Measurements from ENCODE around the gene CLASP1. TPM values are rescaled to one million over a fixed set of nuclear protein-coding genes. Genes with fewer than 3 reads are reported as not detected.
A peak's percentile ranks its signal among the peaks of the same experiment; 100 is the strongest.

The CLASP1 gene
- total RNA-seq, 1 experiment from 2014 or later = 81.9 TPM

DNA sequence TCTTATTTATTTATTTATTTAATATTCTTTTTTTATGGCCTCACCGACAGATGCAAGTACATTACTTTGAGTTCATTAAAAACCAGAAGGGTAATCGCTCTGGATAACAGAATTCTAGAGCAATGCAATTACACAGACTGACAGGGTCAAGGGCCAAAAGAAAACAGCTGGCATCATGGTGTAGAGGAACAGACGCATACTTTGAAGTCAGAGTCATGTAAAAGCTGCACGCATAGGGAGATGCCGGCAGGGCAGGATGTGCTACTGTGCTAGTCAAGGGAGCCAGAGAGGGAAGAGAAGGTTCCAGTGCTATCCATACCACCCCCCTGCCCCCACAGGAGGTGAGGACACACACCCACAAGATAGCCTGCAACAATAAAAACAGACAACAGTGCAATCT is 249.1 kb downstream of the CLASP1 start:
- Mint-ChIP-seq H3K4me3 (ENCODE audit: unreplicated experiment) (no peak overlapping the region), H3K27ac (ENCODE audit: low read depth, unreplicated experiment) (no peak overlapping the region), H3K9me3 (ENCODE audit: unreplicated experiment) (no peaks in the 10 kb centered on the region), H3K4me1 (ENCODE audit: insufficient read depth, unreplicated experiment) (no peaks in the 10 kb centered on the region), H3K27me3 (ENCODE audit: insufficient read depth, unreplicated experiment) (no peaks in the 10 kb centered on the region), H3K36me3 (ENCODE audit: insufficient read depth, unreplicated experiment) (peaks cover 85% of the 10 kb centered on the region)
- intact Hi-C loops (cut with micrococcal nuclease) = loop anchor here (5.0 kb wide), 2 partner anchors 102 to 347 kb away; no protein-coding TSS in a partner anchor
- TF ChIP-seq, protein P1, sequence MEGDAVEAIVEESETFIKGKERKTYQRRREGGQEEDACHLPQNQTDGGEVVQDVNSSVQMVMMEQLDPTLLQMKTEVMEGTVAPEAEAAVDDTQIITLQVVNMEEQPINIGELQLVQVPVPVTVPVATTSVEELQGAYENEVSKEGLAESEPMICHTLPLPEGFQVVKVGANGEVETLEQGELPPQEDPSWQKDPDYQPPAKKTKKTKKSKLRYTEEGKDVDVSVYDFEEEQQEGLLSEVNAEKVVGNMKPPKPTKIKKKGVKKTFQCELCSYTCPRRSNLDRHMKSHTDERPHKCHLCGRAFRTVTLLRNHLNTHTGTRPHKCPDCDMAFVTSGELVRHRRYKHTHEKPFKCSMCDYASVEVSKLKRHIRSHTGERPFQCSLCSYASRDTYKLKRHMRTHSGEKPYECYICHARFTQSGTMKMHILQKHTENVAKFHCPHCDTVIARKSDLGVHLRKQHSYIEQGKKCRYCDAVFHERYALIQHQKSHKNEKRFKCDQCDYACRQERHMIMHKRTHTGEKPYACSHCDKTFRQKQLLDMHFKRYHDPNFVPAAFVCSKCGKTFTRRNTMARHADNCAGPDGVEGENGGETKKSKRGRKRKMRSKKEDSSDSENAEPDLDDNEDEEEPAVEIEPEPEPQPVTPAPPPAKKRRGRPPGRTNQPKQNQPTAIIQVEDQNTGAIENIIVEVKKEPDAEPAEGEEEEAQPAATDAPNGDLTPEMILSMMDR (IDR thresholded peaks at IDR 0.05; ENCODE audit: unreplicated experiment) = no peak
- BruUV-seq (replicated peaks) = no TSS peak
- ChIA-PET CTCF (interaction anchor here (0.5 to 0.6 kb wide), 2 partner anchors 20 to 81 kb away, joined by 3 to 5 read pairs; no protein-coding TSS in a partner anchor), POLR2A (interaction anchor here (1.0 kb wide), 1 partner anchor 12 kb away, joined by 3 read pairs; no protein-coding TSS in a partner anchor)
- no peak for DNase-seq (ENCODE audit: unreplicated experiment)

DNA sequence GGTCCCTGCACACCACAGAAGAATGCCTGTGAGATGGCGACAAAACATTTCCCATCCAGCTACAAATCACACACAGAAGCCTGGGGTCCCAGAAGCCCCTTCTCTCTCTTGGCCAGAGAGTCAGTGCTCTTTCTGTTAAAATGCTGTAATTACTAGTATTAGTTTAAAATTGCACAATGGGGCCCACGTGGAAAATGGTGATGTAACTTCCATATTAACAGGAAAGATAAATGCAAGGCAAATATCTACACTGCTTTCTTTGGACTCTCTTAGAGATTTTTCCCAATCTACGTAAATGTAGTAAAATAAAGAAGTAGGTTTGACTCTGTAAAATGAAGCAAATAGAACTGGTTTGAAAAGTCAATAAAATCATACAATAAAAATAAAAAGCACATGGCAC is 250.4 kb downstream of the CLASP1 start:
- no TSS peak for BruUV-seq (replicated peaks)
- TF ChIP-seq, protein P1 (IDR thresholded peaks at IDR 0.05; ENCODE audit: unreplicated experiment) = no peak
- ChIA-PET POLR2A (no interaction called here), CTCF (interaction anchor here (1.0 to 1.4 kb wide), 2 partner anchors 9 to 42 kb away, joined by 3 to 4 read pairs; no protein-coding TSS in a partner anchor)
- intact Hi-C loops (cut with micrococcal nuclease) = no loop called here
- H3K9me3 Mint-ChIP-seq (ENCODE audit: unreplicated experiment) = no peaks in the 10 kb centered on the region
- H3K27me3 Mint-ChIP-seq (ENCODE audit: insufficient read depth, unreplicated experiment) = no peaks in the 10 kb centered on the region
- H3K4me1 Mint-ChIP-seq (ENCODE audit: insufficient read depth, unreplicated experiment) = no peaks in the 10 kb centered on the region
- H3K27ac Mint-ChIP-seq (ENCODE audit: low read depth, unreplicated experiment) = no peak overlapping the region
- peaks cover 87% of the 10 kb centered on the region for H3K36me3 Mint-ChIP-seq (ENCODE audit: insufficient read depth, unreplicated experiment)
- no peak overlapping the region for H3K4me3 Mint-ChIP-seq (ENCODE audit: unreplicated experiment)
- no peak for DNase-seq (ENCODE audit: unreplicated experiment)

DNA sequence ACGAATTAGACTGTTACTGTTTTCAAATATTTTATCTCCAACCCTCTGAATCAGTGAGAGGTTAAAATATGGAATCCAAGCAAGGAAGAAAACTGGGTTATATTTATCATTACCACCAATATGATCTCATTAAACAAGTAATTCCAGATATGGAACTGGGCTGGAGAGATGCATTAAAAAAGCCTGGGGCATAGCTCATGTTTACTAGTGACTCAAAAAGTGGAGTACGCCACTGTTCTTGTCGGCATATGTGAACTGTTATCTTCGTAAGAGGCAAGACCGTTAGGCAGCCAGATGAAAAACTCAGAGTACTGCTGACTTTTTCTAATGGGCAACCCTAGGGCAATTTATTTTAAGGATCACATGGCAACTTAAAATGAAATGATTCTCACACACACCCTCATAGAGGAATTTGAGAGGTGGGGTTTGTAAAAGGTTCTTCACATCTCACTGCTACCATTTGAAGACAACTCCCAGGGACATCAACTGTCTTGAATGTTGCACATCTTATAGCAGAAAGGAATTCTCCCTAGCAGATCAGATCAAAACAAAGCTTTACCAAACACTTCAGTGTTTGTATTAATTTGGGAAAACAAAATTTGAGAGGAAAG is 259.1 kb downstream of the CLASP1 start:
- CTCF ChIA-PET = interaction anchor here (0.5 to 1.6 kb wide), 8 partner anchors 9 to 305 kb away, joined by 3 to 6 read pairs (median 4); no protein-coding TSS in a partner anchor
- no TSS peak for BruUV-seq (replicated peaks)

DNA sequence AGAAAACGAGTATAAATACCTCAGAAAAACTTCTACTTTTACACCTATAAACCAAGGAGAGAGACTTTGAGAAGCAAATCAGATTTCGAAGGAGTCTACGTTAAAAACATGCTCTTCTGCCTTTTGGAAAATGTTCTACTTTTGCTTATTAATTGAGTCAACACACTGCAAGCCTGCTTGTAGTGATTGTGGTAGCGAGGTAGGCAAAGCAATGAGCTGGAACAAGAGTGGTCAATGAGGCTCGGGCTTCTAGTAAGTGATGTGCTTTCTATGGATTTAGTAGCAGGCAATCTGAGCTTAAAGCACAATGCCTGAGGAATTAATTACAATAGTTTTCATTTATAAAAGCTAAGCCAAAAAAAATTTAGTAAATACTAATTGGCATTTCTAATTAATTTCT is 260.9 kb downstream of the CLASP1 start:
- H3K9me3 Mint-ChIP-seq (ENCODE audit: unreplicated experiment) = no peaks in the 10 kb centered on the region
- H3K27ac Mint-ChIP-seq (ENCODE audit: low read depth, unreplicated experiment) = no peak overlapping the region
- H3K4me1 Mint-ChIP-seq (ENCODE audit: insufficient read depth, unreplicated experiment) = peaks cover 22% of the 10 kb centered on the region
- peaks cover 51% of the 10 kb centered on the region for H3K36me3 Mint-ChIP-seq (ENCODE audit: insufficient read depth, unreplicated experiment)
- no peaks in the 10 kb centered on the region for H3K27me3 Mint-ChIP-seq (ENCODE audit: insufficient read depth, unreplicated experiment)
- BruUV-seq (replicated peaks) = no TSS peak
- POLR2A ChIA-PET = interaction anchor here (1.0 to 1.2 kb wide), 4 partner anchors 9 to 293 kb away, joined by 3 to 5 read pairs (median 3); no protein-coding TSS in a partner anchor
- TF ChIP-seq, protein P1 (IDR thresholded peaks at IDR 0.05; ENCODE audit: unreplicated experiment) = no peak
- no peak for DNase-seq (ENCODE audit: unreplicated experiment)
- H3K4me3 Mint-ChIP-seq (ENCODE audit: unreplicated experiment) = no peak overlapping the region
- intact Hi-C loops (cut with micrococcal nuclease) = no loop called here
- CTCF ChIA-PET = no interaction called here

More for the DNA sequence above, 259.1 kb downstream of the CLASP1 start:
- Mint-ChIP-seq H3K27ac (ENCODE audit: low read depth, unreplicated experiment) (peak overlapping the region; percentile 46), H3K27me3 (ENCODE audit: insufficient read depth, unreplicated experiment) (no peaks in the 10 kb centered on the region), H3K4me1 (ENCODE audit: insufficient read depth, unreplicated experiment) (peaks cover 22% of the 10 kb centered on the region), H3K4me3 (ENCODE audit: unreplicated experiment) (no peak overlapping the region), H3K9me3 (ENCODE audit: unreplicated experiment) (no peaks in the 10 kb centered on the region), H3K36me3 (ENCODE audit: insufficient read depth, unreplicated experiment) (peaks cover 52% of the 10 kb centered on the region)
- TF ChIP-seq, protein P1 (IDR thresholded peaks at IDR 0.05; ENCODE audit: unreplicated experiment) = no peak
- DNase-seq (ENCODE audit: unreplicated experiment) = no peak
- intact Hi-C loops (cut with micrococcal nuclease) = no loop called here
- POLR2A ChIA-PET = interaction anchor here (0.7 to 1.7 kb wide), 3 partner anchors 26 to 32 kb away, joined by 3 to 4 read pairs (median 3); no protein-coding TSS in a partner anchor

Measured in MCF 10A (cell line).